SK-N-SH treated with all-trans-retinoic acid at 6 μM for 48 hours (cell line): ENCODE results near the gene ALK.

Source experiments
- ARNTL ChIP-seq: fragments of 450-650 bp; formaldehyde crosslinking; IDR thresholded peaks from 2 replicates; pipeline ENCODE4 v1.5.0; 2020; ENCODE audit warnings: low read depth, mild to moderate bottlenecking, moderate library complexity, borderline replicate concordance
- OSR1 ChIP-seq: fragments of 250-450 bp; sonication (Bioruptor Pico); IDR thresholded peaks from 2 replicates; pipeline ENCODE4 v1.8.0; 2022; ENCODE audit warnings: moderate library complexity, mild to moderate bottlenecking, inconsistent platforms
- PPARA ChIP-seq: fragments of 250-450 bp; sonication (Bioruptor Pico); IDR thresholded peaks from 2 replicates; pipeline ENCODE4 v1.5.0; 2020; ENCODE audit warnings: mild to moderate bottlenecking, borderline replicate concordance
- RARB ChIP-seq: fragments of 250-450 bp; sonication (Bioruptor Pico); IDR thresholded peaks from 2 replicates; pipeline ENCODE4 v1.8.0; 2021; ENCODE audit warnings: mild to moderate bottlenecking, moderate library complexity
- ZFP3 ChIP-seq: fragments of 250-450 bp; sonication (Bioruptor Pico); IDR thresholded peaks from 2 replicates; pipeline ENCODE4 v1.5.0; 2020; ENCODE audit warnings: mild to moderate bottlenecking, moderate library complexity
- ZNF70 ChIP-seq: fragments of 450-650 bp; formaldehyde crosslinking; IDR thresholded peaks from 2 replicates; pipeline ENCODE4 v1.5.0; 2020; ENCODE audit warnings: mild to moderate bottlenecking, moderate library complexity
- TF ChIP-seq, protein P1 (sequence below): fragments of 250-450 bp; sonication (Bioruptor Pico); IDR thresholded peaks from 2 replicates; pipeline ENCODE4 v1.8.0; 2020; ENCODE audit warnings: mild to moderate bottlenecking, moderate library complexity, borderline replicate concordance
- TF ChIP-seq, protein P2 (sequence below): fragments of 250-450 bp; sonication (Bioruptor Pico); IDR thresholded peaks from 2 replicates; pipeline ENCODE4 v1.5.1; 2021; ENCODE audit warnings: mild to moderate bottlenecking, moderate library complexity
- TF ChIP-seq, protein P3 (sequence below): fragments of 250-450 bp; sonication (Bioruptor Pico); IDR thresholded peaks from 2 replicates; pipeline ENCODE4 v1.8.0; 2021; ENCODE audit warnings: low read depth, mild to moderate bottlenecking, moderate library complexity, borderline replicate concordance

DNA sequence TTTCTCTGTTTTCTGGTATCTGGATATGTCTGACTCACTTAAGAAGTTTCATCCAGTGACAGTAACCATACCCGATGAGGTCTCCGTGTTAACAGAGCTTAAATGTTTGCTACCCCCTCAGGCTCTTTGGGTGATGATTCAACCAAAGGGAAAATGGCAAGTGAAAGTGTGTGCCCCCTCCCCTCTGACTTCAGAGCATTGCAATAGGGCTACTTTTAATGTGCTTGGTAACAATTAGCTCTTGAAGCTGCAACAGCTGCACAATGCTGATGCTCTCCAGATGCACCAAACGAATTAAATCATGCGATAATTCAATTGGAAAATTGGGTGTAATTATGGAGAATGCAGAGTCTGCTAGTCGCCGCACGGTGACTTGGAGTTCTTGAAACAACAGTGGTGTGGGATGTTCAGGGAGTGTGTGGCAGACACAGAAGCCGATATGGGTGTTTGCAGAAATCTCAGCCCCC, 270.7 kb downstream of the ALK start:
- TF ChIP-seq, protein P1, sequence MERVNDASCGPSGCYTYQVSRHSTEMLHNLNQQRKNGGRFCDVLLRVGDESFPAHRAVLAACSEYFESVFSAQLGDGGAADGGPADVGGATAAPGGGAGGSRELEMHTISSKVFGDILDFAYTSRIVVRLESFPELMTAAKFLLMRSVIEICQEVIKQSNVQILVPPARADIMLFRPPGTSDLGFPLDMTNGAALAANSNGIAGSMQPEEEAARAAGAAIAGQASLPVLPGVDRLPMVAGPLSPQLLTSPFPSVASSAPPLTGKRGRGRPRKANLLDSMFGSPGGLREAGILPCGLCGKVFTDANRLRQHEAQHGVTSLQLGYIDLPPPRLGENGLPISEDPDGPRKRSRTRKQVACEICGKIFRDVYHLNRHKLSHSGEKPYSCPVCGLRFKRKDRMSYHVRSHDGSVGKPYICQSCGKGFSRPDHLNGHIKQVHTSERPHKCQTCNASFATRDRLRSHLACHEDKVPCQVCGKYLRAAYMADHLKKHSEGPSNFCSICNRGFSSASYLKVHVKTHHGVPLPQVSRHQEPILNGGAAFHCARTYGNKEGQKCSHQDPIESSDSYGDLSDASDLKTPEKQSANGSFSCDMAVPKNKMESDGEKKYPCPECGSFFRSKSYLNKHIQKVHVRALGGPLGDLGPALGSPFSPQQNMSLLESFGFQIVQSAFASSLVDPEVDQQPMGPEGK (CRISPR knock-in tag), result peak; percentile 97
- peak; percentile 62; the same call in 1 of the 2 replicates for TF ChIP-seq PPARA (CRISPR knock-in tag)
- TF ChIP-seq ZNF70, result no peak; the same call in none of the 2 replicates
- peak; percentile 84; the same call in 1 of the 2 replicates for TF ChIP-seq ZFP3 (CRISPR knock-in tag)
- TF ChIP-seq, protein P2, sequence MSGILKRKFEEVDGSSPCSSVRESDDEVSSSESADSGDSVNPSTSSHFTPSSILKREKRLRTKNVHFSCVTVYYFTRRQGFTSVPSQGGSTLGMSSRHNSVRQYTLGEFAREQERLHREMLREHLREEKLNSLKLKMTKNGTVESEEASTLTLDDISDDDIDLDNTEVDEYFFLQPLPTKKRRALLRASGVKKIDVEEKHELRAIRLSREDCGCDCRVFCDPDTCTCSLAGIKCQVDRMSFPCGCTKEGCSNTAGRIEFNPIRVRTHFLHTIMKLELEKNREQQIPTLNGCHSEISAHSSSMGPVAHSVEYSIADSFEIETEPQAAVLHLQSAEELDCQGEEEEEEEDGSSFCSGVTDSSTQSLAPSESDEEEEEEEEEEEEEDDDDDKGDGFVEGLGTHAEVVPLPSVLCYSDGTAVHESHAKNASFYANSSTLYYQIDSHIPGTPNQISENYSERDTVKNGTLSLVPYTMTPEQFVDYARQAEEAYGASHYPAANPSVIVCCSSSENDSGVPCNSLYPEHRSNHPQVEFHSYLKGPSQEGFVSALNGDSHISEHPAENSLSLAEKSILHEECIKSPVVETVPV, result peak; percentile 96
- TF ChIP-seq OSR1 (CRISPR knock-in tag), result no peak
- TF ChIP-seq, protein P3, sequence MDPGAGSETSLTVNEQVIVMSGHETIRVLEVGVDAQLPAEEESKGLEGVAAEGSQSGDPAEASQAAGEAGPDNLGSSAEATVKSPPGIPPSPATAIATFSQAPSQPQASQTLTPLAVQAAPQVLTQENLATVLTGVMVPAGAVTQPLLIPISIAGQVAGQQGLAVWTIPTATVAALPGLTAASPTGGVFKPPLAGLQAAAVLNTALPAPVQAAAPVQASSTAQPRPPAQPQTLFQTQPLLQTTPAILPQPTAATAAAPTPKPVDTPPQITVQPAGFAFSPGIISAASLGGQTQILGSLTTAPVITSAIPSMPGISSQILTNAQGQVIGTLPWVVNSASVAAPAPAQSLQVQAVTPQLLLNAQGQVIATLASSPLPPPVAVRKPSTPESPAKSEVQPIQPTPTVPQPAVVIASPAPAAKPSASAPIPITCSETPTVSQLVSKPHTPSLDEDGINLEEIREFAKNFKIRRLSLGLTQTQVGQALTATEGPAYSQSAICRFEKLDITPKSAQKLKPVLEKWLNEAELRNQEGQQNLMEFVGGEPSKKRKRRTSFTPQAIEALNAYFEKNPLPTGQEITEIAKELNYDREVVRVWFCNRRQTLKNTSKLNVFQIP (CRISPR knock-in tag), result peak; percentile 84; the same call in 1 of the 2 replicates
- no peak for TF ChIP-seq RARB (CRISPR knock-in tag)
- TF ChIP-seq ARNTL (CRISPR knock-in tag), result 0 out of 2 replicates have a peak, but pooled peaks have one; percentile 60
